Lung (tissue), 12 donors: Measurements from ENCODE around the gene HECTD1. TPM values are rescaled to one million over a fixed set of nuclear protein-coding genes. Genes with fewer than 3 reads are reported as not detected.
"Not testable (repeated sequence)": the region's sequence is repeated elsewhere in the genome, so short reads cannot be mapped to it uniquely, and the experiment has no call there.

Experiments used
- ATAC-seq: fragments of 200-7000 bp; cut with Tn5 transposase; one replicate; pipeline ENCODE4 v1.9.1; 2020; ENCODE audit warnings: moderate number of reproducible peaks; ENCODE audit not compliant: insufficient read depth, low FRiP score
- DNase-seq, 3 donors: peaks; one replicate each; pipeline ENCODE4 v3.0.0-alpha.2; 2013 to 2017
- H3K27ac ChIP-seq, 2 donors: one replicate each; pipeline ENCODE4 v1.5.1; 2013; ENCODE audit warnings: mild to moderate bottlenecking in 2 of 2, moderate library complexity in 2 of 2, control low read depth in 1 of 2, inconsistent platforms in 1 of 2, low read depth in 1 of 2, low read length in 1 of 2
- H3K27me3 ChIP-seq, 3 donors: one replicate each; pipeline ENCODE4 v1.5.1; 2013; ENCODE audit warnings: low read length in 2 of 3; ENCODE audit not compliant: control insufficient read depth in 3 of 3, insufficient read depth in 3 of 3
- H3K36me3 ChIP-seq, 4 donors: one replicate each; pipeline ENCODE4 v1.5.1; 2013; ENCODE audit warnings: low read length in 4 of 4, mild to moderate bottlenecking in 1 of 4, moderate library complexity in 1 of 4; ENCODE audit not compliant: control insufficient read depth in 4 of 4, insufficient read depth in 4 of 4
- H3K4me1 ChIP-seq, 5 donors: one replicate each; pipeline ENCODE4 v1.5.1; 2013; ENCODE audit warnings: low read length in 5 of 5, mild to moderate bottlenecking in 2 of 5, moderate library complexity in 1 of 5; ENCODE audit not compliant: control insufficient read depth in 5 of 5, insufficient read depth in 5 of 5
- H3K4me3 ChIP-seq: one replicate; pipeline ENCODE4 v1.5.1; 2013; ENCODE audit warnings: mild to moderate bottlenecking, control low read depth, moderate library complexity
- H3K9ac ChIP-seq, 2 donors: one replicate each; pipeline ENCODE4 v1.5.1; 2013; ENCODE audit warnings: low read length in 2 of 2, control low read depth in 1 of 2; ENCODE audit not compliant: insufficient read depth in 1 of 2
- H3K9me3 ChIP-seq, 4 donors: one replicate each; pipeline ENCODE4 v1.5.1; 2013; ENCODE audit warnings: low read length in 3 of 4, mild to moderate bottlenecking in 1 of 4, moderate library complexity in 1 of 4; ENCODE audit not compliant: control insufficient read depth in 4 of 4, insufficient read depth in 3 of 4
- CTCF ChIP-seq: IDR thresholded peaks from 2 replicates; pipeline ENCODE4 v1.5.1; 2012; ENCODE audit warnings: mild to moderate bottlenecking; ENCODE audit errors: control extremely low read depth, extremely low read depth
- WGBS, 2 donors: extraction: QIAGEN DNeasy Blood & Tissue Kit; methylation state at CpG; one replicate each; pipeline ENCODE4 v1.1.7; 2013; 5-methylcytosine and 5-hydroxymethylcytosine counted together
- polyA plus RNA-seq, 2 donors: library from polyadenylated mRNA; stranded (reverse); fragments of 200-250 nt; gene quantifications; one replicate each; pipeline ENCODE4 v1.2.1, GENCODE V29; 2013
- total RNA-seq, 2 donors: library from RNA; depleted of rRNA in 1 of 2; stranded (reverse); fragments of >200 nt in 1 of 2; gene quantifications; one replicate each; pipeline ENCODE4 v1.2.1, GENCODE V29; 2014 to 2021
- donor health status: control.
- donor health status: control.
- donor health status: Bipolar disorder and iron deficiency.
- donor health status: healthy.
- donor health status: DM: yes; HTN: yes; CAD: no.

Gene HECTD1
- total and polyA plus RNA-seq, 4 donors: 44.8 to 399 (median 97.9) TPM

DNA sequence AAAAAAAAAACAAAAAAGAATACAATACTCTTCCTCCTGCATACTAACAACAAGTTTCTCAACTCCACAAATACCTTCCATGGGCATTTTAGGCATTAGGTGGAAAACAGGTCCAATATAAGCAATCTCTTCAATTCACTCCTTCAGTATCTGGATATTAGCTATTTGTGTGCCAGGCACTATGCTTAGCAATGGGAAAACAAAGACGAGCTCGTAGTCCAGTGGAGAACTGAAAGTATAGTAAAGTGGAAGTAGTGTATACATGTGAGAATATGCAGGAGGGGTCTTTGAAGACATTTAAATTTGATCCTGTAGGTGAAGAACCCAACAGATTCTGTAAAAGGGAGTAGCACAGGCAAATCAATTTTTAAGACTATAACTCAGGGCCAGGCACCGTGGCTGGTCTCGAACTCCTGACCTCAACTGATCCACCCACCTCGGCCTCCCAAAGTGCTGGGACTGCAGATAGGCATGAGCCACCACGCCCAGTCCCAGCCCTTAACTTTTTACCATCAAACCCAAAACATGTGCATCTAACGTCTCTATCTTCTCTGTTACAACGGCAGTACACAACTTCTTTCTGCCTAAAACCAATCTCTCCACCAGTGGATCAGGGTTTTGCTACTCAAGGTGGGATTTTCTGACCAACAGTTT is 10.6 kb downstream of the HECTD1 start:
- H3K9me3 ChIP-seq: no peaks in the 10 kb centered on the region
- no peak for DNase-seq
- 84 to 89% methylated on average over 8 of the region's 8 CpGs for WGBS, 2 donors
- ATAC-seq: no peak
- no peak for TF ChIP-seq CTCF
- H3K36me3 ChIP-seq: peaks cover 0 to 24% (median 8%) of the 10 kb centered on the region in 4 donors
- H3K27me3 ChIP-seq: no peaks in the 10 kb centered on the region
- H3K27ac ChIP-seq: no peak overlapping the region
- H3K4me3 ChIP-seq: no peak overlapping the region
- H3K4me1 ChIP-seq: peaks cover 0 to 26% (median 4%) of the 10 kb centered on the region in 5 donors
- H3K9ac ChIP-seq: no peak overlapping the region

- Histone ChIP-seq H3K9ac (no peak overlapping the region), H3K27me3 (no peaks in the 10 kb centered on the region), H3K36me3 (peaks cover 0 to 26% (median 4%) of the 10 kb centered on the region in 4 donors), H3K9me3 (no peaks in the 10 kb centered on the region), H3K4me3 (no peak overlapping the region), H3K4me1 (peaks cover 0 to 23% (median 1%) of the 10 kb centered on the region in 5 donors), H3K27ac (no peak overlapping the region)
- ATAC-seq: no peak
- no peak for TF ChIP-seq CTCF
- peak in 2 of 3 donors; percentile 59 to 67 for DNase-seq
Measured at GRCh38 chr14:31194661-31195060, 12.9 kb downstream of the HECTD1 start.

GRCh38 chr14:31194095-31194494 is 13.5 kb downstream of the HECTD1 start:
- WGBS, 2 donors: 74 to 82% methylated on average over 3 of the region's 3 CpGs
- Histone ChIP-seq H3K36me3 (peaks cover 0 to 28% (median 4%) of the 10 kb centered on the region in 4 donors), H3K9me3 (no peaks in the 10 kb centered on the region), H3K4me3 (no peak overlapping the region), H3K4me1 (peaks cover 0 to 22% (median 0%) of the 10 kb centered on the region in 5 donors), H3K27ac (no peak overlapping the region), H3K9ac (no peak overlapping the region), H3K27me3 (no peaks in the 10 kb centered on the region)
- DNase-seq (no peak), ATAC-seq (no peak)
- no peak for TF ChIP-seq CTCF

DNA sequence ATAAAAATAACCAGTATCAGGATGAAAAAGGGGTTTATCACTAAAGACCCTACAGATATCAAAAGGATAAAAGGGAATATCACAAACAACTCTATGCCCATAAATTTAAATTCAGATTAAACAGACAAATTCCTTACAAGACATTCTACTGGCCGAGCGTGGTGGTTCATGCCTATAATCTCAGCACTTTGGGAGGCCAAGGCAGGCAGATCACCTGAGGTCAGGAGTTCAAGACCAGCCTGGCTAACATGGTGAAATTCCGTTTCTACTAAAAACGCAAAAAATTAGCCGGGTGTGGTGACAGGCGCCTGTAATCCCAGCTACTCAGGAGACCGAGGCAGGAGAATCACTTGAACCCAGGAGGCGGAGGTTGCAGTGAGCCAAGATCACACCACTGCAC is 15.0 kb downstream of the HECTD1 start:
- ATAC-seq: not testable (repeated sequence)

More for the DNA sequence above, 15.0 kb downstream of the HECTD1 start:
- Histone ChIP-seq H3K4me1 (peaks cover 0 to 21% (median 0%) of the 10 kb centered on the region in 5 donors), H3K36me3 (peaks cover 0 to 25% (median 4%) of the 10 kb centered on the region in 4 donors)
- not testable (repeated sequence) for H3K27ac ChIP-seq, H3K9me3 ChIP-seq, H3K27me3 ChIP-seq, H3K9ac ChIP-seq, H3K4me3 ChIP-seq, DNase-seq
- 95 to 97% methylated on average over 8 of the region's 8 CpGs for WGBS, 2 donors
